Measurements from ENCODE around the gene CFAP251.

DNA sequence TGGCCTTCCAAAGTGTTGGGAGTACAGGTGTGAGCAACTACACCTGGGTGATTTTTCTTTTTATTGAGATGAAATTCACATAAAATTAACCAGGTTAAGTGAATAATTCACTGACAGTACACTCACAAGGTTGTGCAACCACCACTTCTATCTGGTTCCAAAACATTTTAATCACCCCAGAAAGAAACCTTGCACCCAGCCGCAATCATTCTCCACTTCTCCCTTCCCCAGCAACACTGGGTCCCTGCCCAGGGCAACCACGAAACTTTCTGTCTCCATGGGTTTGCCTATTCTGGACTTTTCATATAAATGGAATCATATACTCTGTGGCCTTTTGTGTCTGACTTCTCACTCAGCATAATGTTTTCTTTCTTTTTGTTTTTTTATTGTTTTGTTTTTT is 133.9 kb downstream of the CFAP251 start:
- TF ChIP-seq, protein P1, sequence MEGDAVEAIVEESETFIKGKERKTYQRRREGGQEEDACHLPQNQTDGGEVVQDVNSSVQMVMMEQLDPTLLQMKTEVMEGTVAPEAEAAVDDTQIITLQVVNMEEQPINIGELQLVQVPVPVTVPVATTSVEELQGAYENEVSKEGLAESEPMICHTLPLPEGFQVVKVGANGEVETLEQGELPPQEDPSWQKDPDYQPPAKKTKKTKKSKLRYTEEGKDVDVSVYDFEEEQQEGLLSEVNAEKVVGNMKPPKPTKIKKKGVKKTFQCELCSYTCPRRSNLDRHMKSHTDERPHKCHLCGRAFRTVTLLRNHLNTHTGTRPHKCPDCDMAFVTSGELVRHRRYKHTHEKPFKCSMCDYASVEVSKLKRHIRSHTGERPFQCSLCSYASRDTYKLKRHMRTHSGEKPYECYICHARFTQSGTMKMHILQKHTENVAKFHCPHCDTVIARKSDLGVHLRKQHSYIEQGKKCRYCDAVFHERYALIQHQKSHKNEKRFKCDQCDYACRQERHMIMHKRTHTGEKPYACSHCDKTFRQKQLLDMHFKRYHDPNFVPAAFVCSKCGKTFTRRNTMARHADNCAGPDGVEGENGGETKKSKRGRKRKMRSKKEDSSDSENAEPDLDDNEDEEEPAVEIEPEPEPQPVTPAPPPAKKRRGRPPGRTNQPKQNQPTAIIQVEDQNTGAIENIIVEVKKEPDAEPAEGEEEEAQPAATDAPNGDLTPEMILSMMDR (IDR thresholded peaks at IDR 0.05): no peak
- no peak for TF ChIP-seq POLR2A (IDR thresholded peaks at IDR 0.05)
- no peak for TF ChIP-seq POLR2AphosphoS5 (IDR thresholded peaks at IDR 0.05)
- no peak for TF ChIP-seq EP300 (IDR thresholded peaks at IDR 0.05)

Data from stomach (tissue), 4 donors.